Pancreas (tissue), 10 donors: ENCODE measurements around the gene MED26. TPM values are rescaled to one million over a fixed set of nuclear protein-coding genes. Genes with fewer than 3 reads are reported as not detected.

ENCODE experiments used
- ATAC-seq, 4 donors: fragments of 200-7000 bp; cut with Tn5 transposase; one replicate each; pipeline versions ENCODE4 v1.8.0 to v1.9.1; 2020; ENCODE audit warnings: mild to moderate bottlenecking in 4 of 4, moderate library complexity in 4 of 4
- DNase-seq, 6 donors: peaks; one replicate each; pipeline ENCODE4 v3.0.0-alpha.2; 2020
- FAIRE-seq: peaks from 2 replicates; lab custom pipeline; 2012; peaks lifted over from hg19 to GRCh38; lab: Jason Lieb, UNC
- H3K27ac ChIP-seq, 4 donors: fragments of 200-600 bp; sonication (generic); 1 replicate in 3 of 4; 2 replicates in 1 of 4; pipeline versions ENCODE4 v1.5.0 to v1.8.0; 2020
- H3K27me3 ChIP-seq, 4 donors: fragments of 200-600 bp; one replicate each; pipeline ENCODE4 v1.8.0; 2021
- H3K36me3 ChIP-seq, 3 donors: fragments of 200-600 bp; sonication (generic) in 1 of 3; one replicate each; pipeline versions ENCODE4 v1.5.0 to v1.8.0; 2020 to 2021
- H3K4me1 ChIP-seq, 3 donors: fragments of 200-600 bp; one replicate each; pipeline ENCODE4 v1.8.0; 2021
- H3K4me3 ChIP-seq, 4 donors: fragments of 200-600 bp; sonication (generic) in 2 of 4; one replicate each; pipeline versions ENCODE4 v1.5.0 to v1.8.0; 2020 to 2021
- H3K9me3 ChIP-seq, 4 donors: fragments of 200-600 bp; one replicate each; pipeline ENCODE4 v1.8.0; 2021
- WGBS, 2 donors: extraction: QIAGEN DNeasy Blood & Tissue Kit; methylation state at CpG; one replicate each; pipeline ENCODE4 v1.1.7; 2013; 5-methylcytosine and 5-hydroxymethylcytosine counted together
- intact Hi-C, 3 donors: fragments of 100-400 bp; cut with DNase I; formaldehyde crosslinking; loops; one replicate each; pipeline versions ENCODE4 v1.11.1 to v1.14.2; 2022
- polyA plus RNA-seq, 2 donors: library from polyadenylated mRNA; stranded (reverse); fragments of 200-250 nt; gene quantifications; one replicate each; pipeline ENCODE4 v1.2.3, GENCODE V29; 2013
- total RNA-seq, 6 donors: library from RNA; stranded (reverse); fragmentation: NEBNext Ultra II Directional in 4 of 6; extraction: Animal tissue kit (Norgen Biotek cat#: 25700) in 4 of 6; gene quantifications; one replicate each; pipeline versions ENCODE4 v1.2.1 to v1.2.4, GENCODE V29; 2021 to 2023
- TF ChIP-seq, protein P1 (sequence below), 4 donors: fragments of 200-600 bp; sonication (generic) in 3 of 4; IDR thresholded peaks; one replicate each; pipeline versions ENCODE4 v1.5.0 to v1.8.0; 2021; ENCODE audit warnings: antibody characterized with exemption in 4 of 4
- donor health status: healthy with polysubstance abuse.
- donor health status: DM: no; HTN: no; CAD: no; lungs with moderate emphysema.
- donor health status: DM: no; HTN: no; CAD: no.
- donor health status: control.
- donor health status: control.
- donor health status: Bipolar disorder and iron deficiency.
- donor health status: DM: yes; HTN: yes; CAD: no.
- donor health status: DM: no; HTN: no; CAD: no.
- donor health status: DM: no; HTN: no; CAD: no.
- donor health status: DM: yes; HTN: yes; CAD: no.

MED26 gene
- total and polyA plus RNA-seq, 8 donors: 3.7 to 7.1 (median 4.0) TPM

DNA sequence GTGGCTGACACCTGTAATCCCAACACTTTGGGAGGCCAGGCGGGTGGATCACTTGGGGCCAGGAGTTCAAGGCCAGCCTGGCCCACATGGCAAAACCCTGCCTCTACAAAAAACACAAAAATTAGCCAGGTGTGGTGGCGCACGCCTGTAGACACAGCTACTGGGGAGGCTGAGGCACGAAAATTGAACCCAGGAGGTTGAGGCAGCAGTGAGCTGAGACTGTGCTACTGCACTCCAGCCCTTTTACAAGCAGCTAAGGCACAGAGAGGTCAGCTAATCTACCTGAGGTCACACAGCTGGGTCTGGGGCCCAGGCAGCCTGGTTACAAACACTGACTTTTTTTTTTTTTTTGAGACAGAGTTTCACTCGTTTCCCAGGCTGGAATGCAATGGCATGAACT is 27.2 kb downstream of the MED26 start:
- Histone ChIP-seq H3K36me3 (no peaks in the 10 kb centered on the region), H3K9me3 (no peaks in the 10 kb centered on the region), H3K4me3 (no peak overlapping the region), H3K27me3 (no peaks in the 10 kb centered on the region), H3K4me1 (peaks cover 0 to 6% (median 0%) of the 10 kb centered on the region in 3 donors), H3K27ac (no peak overlapping the region)
- DNase-seq: peak in 1 of 6 donors; percentile 10
- 91 to 97% methylated on average over 5 of the region's 5 CpGs for WGBS, 2 donors
- no peak for ATAC-seq
- no peak for FAIRE-seq
- TF ChIP-seq, protein P1, sequence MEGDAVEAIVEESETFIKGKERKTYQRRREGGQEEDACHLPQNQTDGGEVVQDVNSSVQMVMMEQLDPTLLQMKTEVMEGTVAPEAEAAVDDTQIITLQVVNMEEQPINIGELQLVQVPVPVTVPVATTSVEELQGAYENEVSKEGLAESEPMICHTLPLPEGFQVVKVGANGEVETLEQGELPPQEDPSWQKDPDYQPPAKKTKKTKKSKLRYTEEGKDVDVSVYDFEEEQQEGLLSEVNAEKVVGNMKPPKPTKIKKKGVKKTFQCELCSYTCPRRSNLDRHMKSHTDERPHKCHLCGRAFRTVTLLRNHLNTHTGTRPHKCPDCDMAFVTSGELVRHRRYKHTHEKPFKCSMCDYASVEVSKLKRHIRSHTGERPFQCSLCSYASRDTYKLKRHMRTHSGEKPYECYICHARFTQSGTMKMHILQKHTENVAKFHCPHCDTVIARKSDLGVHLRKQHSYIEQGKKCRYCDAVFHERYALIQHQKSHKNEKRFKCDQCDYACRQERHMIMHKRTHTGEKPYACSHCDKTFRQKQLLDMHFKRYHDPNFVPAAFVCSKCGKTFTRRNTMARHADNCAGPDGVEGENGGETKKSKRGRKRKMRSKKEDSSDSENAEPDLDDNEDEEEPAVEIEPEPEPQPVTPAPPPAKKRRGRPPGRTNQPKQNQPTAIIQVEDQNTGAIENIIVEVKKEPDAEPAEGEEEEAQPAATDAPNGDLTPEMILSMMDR (IDR thresholded peaks at IDR 0.05): no peak
- intact Hi-C loops: no loop called here

DNA sequence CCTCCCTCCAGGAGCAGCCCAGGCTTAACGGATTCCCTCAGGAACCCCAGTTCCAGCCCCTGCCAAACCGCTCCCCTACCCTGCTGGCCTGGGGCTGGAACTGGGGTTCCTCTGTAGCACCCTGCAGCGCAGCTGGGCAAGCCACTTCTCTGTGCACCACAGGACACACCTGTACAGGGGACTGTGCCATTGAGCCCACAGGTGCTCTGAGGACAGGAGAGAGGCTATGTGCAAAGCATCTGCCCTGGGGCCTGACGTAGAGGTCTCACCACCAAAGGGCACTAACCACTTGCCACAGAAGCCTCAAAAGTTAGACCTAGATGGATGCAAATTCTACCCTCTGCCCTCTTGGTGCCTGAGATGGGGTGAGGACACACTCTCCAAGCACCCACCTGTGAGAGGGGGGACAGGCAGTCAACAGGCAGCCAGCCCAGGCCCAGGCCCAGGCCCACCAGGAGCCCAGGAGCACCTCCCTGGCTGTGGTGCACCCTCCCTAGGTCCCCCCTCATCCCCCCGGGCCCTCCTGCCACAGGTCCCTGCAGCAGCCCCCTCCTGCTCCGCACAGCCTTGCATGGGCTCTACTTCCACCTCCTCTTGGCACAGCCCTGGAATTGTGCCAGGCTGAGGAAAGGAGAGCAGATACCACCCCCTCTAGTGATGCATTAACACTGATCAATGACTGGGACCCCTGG is 28.2 kb downstream of the MED26 start:
- H3K9me3 ChIP-seq: no peaks in the 10 kb centered on the region
- H3K4me1 ChIP-seq: peaks cover 0 to 6% (median 0%) of the 10 kb centered on the region in 3 donors
- H3K36me3 ChIP-seq: no peaks in the 10 kb centered on the region
- FAIRE-seq (no peak), DNase-seq (peak in 1 of 6 donors; percentile 62), ATAC-seq (no peak)
- no peak overlapping the region for H3K27ac ChIP-seq
- intact Hi-C loops: no loop called here
- H3K27me3 ChIP-seq: no peaks in the 10 kb centered on the region
- WGBS, 2 donors: 84 to 86% methylated on average over 6 of the region's 6 CpGs
- TF ChIP-seq, protein P1 (IDR thresholded peaks at IDR 0.05): no peak
- no peak overlapping the region for H3K4me3 ChIP-seq

DNA sequence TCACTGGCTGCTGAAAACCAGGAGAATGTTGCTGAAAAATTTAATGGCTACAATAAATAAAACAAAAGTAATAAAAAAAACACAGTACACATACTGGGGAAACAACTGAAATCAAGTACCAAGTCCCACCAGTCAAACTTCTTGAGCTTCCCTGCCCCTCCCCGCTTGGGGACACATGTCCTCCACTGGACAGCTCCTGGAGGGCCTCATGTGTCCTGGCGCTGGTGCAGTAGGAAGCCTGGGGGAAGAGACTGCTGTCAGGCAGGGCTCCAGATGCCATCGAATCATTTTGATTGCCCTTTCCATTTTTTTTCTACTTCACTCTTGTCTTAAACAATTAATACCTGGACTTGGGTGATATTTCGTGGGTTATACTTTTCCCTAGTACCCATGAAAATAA is 29.2 kb downstream of the MED26 start:
- Histone ChIP-seq H3K9me3 (no peaks in the 10 kb centered on the region), H3K4me3 (no peak overlapping the region), H3K4me1 (peaks cover 0 to 6% (median 0%) of the 10 kb centered on the region in 3 donors), H3K27me3 (no peaks in the 10 kb centered on the region), H3K36me3 (no peaks in the 10 kb centered on the region), H3K27ac (no peak overlapping the region)
- intact Hi-C loops: no loop called here
- TF ChIP-seq, protein P1 (IDR thresholded peaks at IDR 0.05): no peak
- FAIRE-seq (no peak), ATAC-seq (no peak), DNase-seq (peak in 1 of 6 donors; percentile 15)
- 58 to 71% methylated on average over 4 of the region's 4 CpGs for WGBS, 2 donors

DNA sequence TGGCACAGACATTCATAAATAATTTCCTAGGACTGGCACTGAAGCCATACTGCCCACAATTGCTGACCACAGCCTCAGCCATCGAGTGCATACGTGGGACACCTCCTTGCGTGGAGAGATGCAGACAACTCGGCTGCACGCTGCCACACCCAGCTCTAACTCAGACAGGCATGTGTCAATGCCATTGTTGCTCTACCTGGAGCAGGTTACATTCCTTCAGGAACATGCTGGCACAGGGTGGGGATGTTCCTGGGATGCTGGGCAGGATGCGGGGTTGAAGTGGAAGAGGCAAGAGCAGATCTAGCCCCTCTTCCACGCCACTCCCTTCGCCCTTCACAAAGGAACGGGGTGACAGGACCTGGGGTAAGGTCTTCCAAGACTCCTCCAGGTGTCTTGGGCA is 31.6 kb downstream of the MED26 start:
- no peak for FAIRE-seq
- Histone ChIP-seq H3K27ac (no peak overlapping the region), H3K36me3 (no peaks in the 10 kb centered on the region), H3K4me1 (peaks cover 0 to 6% (median 0%) of the 10 kb centered on the region in 3 donors), H3K27me3 (no peaks in the 10 kb centered on the region), H3K4me3 (no peak overlapping the region), H3K9me3 (no peaks in the 10 kb centered on the region)
- WGBS, 2 donors: 91 to 98% methylated on average over 9 of the region's 9 CpGs
- intact Hi-C loops: no loop called here
- peak in 1 of 6 donors; percentile 18 for DNase-seq
- ATAC-seq: no peak
- TF ChIP-seq, protein P1 (IDR thresholded peaks at IDR 0.05): no peak

DNA sequence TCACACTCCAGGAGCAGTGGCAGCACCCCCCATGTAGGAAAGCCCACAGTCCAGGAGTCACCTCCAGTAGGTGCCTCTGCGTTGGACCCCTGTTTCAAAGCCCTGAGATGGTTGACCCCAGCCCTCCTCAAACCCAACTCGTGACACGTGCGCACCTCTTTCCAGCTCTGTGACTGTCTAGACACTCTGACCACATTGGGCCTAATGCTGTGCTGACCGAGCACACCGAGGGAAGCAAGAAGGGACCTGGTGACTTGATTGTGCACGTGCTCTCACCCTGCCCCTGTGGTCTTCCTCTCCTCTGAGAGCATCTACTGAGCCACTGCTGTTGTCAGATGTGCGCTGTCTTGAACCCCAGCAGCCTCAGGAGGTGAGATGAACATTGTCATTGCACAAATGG is 32.9 kb downstream of the MED26 start:
- intact Hi-C loops: no loop called here
- H3K27ac ChIP-seq: no peak overlapping the region
- H3K36me3 ChIP-seq: no peaks in the 10 kb centered on the region
- DNase-seq (no peak), ATAC-seq (no peak), FAIRE-seq (no peak)
- H3K27me3 ChIP-seq: no peaks in the 10 kb centered on the region
- H3K4me3 ChIP-seq: no peak overlapping the region
- H3K4me1 ChIP-seq: peaks cover 0 to 6% (median 0%) of the 10 kb centered on the region in 3 donors
- no peaks in the 10 kb centered on the region for H3K9me3 ChIP-seq
- TF ChIP-seq, protein P1 (IDR thresholded peaks at IDR 0.05): no peak
- 92% methylated on average over 8 of the region's 8 CpGs for WGBS, 2 donors
